A549 (cell line): ENCODE measurements around the gene ELOVL2. TPM values are rescaled to one million over a fixed set of nuclear protein-coding genes. Genes with fewer than 3 reads are reported as not detected.

Experiments
- ATAC-seq, 2 experiments: fragments of 200-7000 bp in 1 of 2; fragments of >200 bp in 1 of 2; cut with Nextera tagmentation in 1 of 2; cut with Tn5 transposase in 1 of 2; 3 replicates each; pipeline versions ENCODE4 v1.8.0 to v1.9.1; 2018 to 2020; ENCODE audit warnings: mild to moderate bottlenecking in 1 of 2, moderate library complexity in 1 of 2
- CTCF ChIA-PET: fragments of 300-600 bp; sonication (Branson Sonifier 250); formaldehyde crosslinking; extraction: SDS; loops from one replicate; lab custom pipeline; 2021; ENCODE audit warnings: antibody characterized with exemption, inconsistent platforms; lab: Yijun Ruan, JAX
- POLR2A ChIA-PET: fragments of 350-600 bp; formaldehyde crosslinking; extraction: SDS; loops from one replicate; lab custom pipeline; 2021; ENCODE audit warnings: antibody characterized with exemption, inconsistent platforms; lab: Yijun Ruan, JAX
- DNase-seq, 2 experiments: peaks; one replicate each; pipeline versions ENCODE4 v3.0.0 to v3.0.0-alpha.2; 2011 to 2016; ENCODE audit warnings: low read depth in 1 of 2, low spot score in 1 of 2
- FAIRE-seq: peaks from 2 replicates; lab custom pipeline; 2011; peaks lifted over from hg19 to GRCh38; lab: Jason Lieb, UNC
- H3K27ac ChIP-seq, 2 experiments: fragments of >200 bp; sonication (Bioruptor Twin); formaldehyde crosslinking; 3 replicates each; pipeline ENCODE4 v1.5.1; 2016 to 2017
- H3K4me1 ChIP-seq: fragments of >200 bp; sonication (Bioruptor Twin); formaldehyde crosslinking; 3 replicates; pipeline ENCODE4 v1.6.1; 2016
- H3K4me2 ChIP-seq: fragments of >200 bp; sonication (Bioruptor Twin); formaldehyde crosslinking; 3 replicates; pipeline ENCODE4 v1.6.1; 2016
- H3K4me3 ChIP-seq: fragments of >200 bp; sonication (Bioruptor Twin); formaldehyde crosslinking; 3 replicates; pipeline ENCODE4 v1.5.1; 2016
- H3K9me3 ChIP-seq: fragments of >200 bp; sonication (Bioruptor Twin); formaldehyde crosslinking; 3 replicates; pipeline ENCODE4 v1.6.1; 2016
- CEBPB ChIP-seq, 2 experiments: fragments of >200 bp in 1 of 2; sonication (Bioruptor Twin) in 1 of 2; formaldehyde crosslinking in 1 of 2; IDR thresholded peaks; 2 replicates each; pipeline ENCODE4 v1.6.1; 2012 to 2016
- CHD4 ChIP-seq: fragments of 200-600 bp; sonication (generic); IDR thresholded peaks from 2 replicates; pipeline ENCODE4 v1.6.1; 2016; ENCODE audit warnings: antibody characterized with exemption, mild to moderate bottlenecking, borderline replicate concordance
- ESRRA ChIP-seq: fragments of 150-350 bp; IDR thresholded peaks from 2 replicates; pipeline ENCODE4 v1.6.1; 2014; ENCODE audit warnings: mild to moderate bottlenecking, low read length, borderline replicate concordance
- FOSL2 ChIP-seq, 2 experiments: fragments of 450-650 bp in 1 of 2; fragments of >200 bp in 1 of 2; sonication (Bioruptor Twin) in 1 of 2; formaldehyde crosslinking; IDR thresholded peaks; 2 replicates each; pipeline versions ENCODE4 v1.5.0 to v1.6.1; 2016 to 2020; ENCODE audit warnings: mild to moderate bottlenecking in 1 of 2, moderate library complexity in 1 of 2
- GATA3 ChIP-seq: IDR thresholded peaks from 2 replicates; pipeline ENCODE4 v1.6.1; 2012; ENCODE audit warnings: borderline replicate concordance
- HDAC2 ChIP-seq: fragments of 200-600 bp; sonication (generic); IDR thresholded peaks from 2 replicates; pipeline ENCODE4 v1.6.1; 2016
- HOXB5 ChIP-seq: fragments of 250-450 bp; sonication (Bioruptor Pico); IDR thresholded peaks from 2 replicates; pipeline ENCODE4 v1.5.0; 2020; ENCODE audit warnings: mild to moderate bottlenecking, moderate library complexity
- MAZ ChIP-seq: fragments of 150-350 bp; IDR thresholded peaks from 2 replicates; pipeline ENCODE4 v1.6.1; 2014; ENCODE audit warnings: antibody characterized with exemption, low read depth, low read length, borderline replicate concordance
- MYC ChIP-seq: IDR thresholded peaks from 2 replicates; pipeline ENCODE4 v1.6.1; 2012; ENCODE audit warnings: mild to moderate bottlenecking, inconsistent platforms, low read length, improper control_type of control experiment, borderline replicate concordance
- NFE2L2 ChIP-seq: fragments of 150-350 bp; conservative IDR thresholded peaks from 2 replicates; pipeline ENCODE4 v1.6.1; 2014; ENCODE audit warnings: low read length
- PHF8 ChIP-seq: fragments of 200-600 bp; sonication (generic); IDR thresholded peaks from 2 replicates; pipeline ENCODE4 v1.6.1; 2016; ENCODE audit warnings: low read depth, mild to moderate bottlenecking, antibody characterized with exemption, moderate library complexity, borderline replicate concordance
- POLR2A ChIP-seq: IDR thresholded peaks from 2 replicates; pipeline ENCODE4 v1.6.1; 2012; ENCODE audit warnings: mild to moderate bottlenecking, low read length
- POLR2AphosphoS2 ChIP-seq: conservative IDR thresholded peaks from 2 replicates; pipeline ENCODE4 v1.6.1; 2012; ENCODE audit warnings: low read length, improper control_type of control experiment, inconsistent platforms
- RAD21 ChIP-seq, 2 experiments: fragments of >200 bp in 1 of 2; sonication (Bioruptor Twin) in 1 of 2; formaldehyde crosslinking in 1 of 2; IDR thresholded peaks in 1 of 2; conservative IDR thresholded peaks in 1 of 2; 2 replicates in 1 of 2; 3 replicates in 1 of 2; pipeline ENCODE4 v1.6.1; 2012 to 2018; ENCODE audit warnings: inconsistent platforms in 1 of 2
- RCOR1 ChIP-seq: fragments of 150-350 bp; IDR thresholded peaks from 2 replicates; pipeline ENCODE4 v1.6.1; 2014; ENCODE audit warnings: antibody characterized with exemption, low read length, low read depth
- RFX5 ChIP-seq: fragments of 450-650 bp; IDR thresholded peaks from 2 replicates; pipeline ENCODE4 v1.7.1; 2014; ENCODE audit warnings: antibody characterized with exemption, mild to moderate bottlenecking, moderate library complexity
- RNF2 ChIP-seq: fragments of 200-600 bp; sonication (generic); IDR thresholded peaks from 2 replicates; pipeline ENCODE4 v1.6.1; 2016; ENCODE audit warnings: low read depth, mild to moderate bottlenecking, antibody characterized with exemption, moderate library complexity, borderline replicate concordance
- SREBF2 ChIP-seq: fragments of 450-650 bp; IDR thresholded peaks from 2 replicates; pipeline ENCODE4 v1.6.1; 2014; ENCODE audit warnings: mild to moderate bottlenecking, moderate library complexity
- TP53 ChIP-seq: fragments of 250-450 bp; sonication (Bioruptor Pico); IDR thresholded peaks from 2 replicates; pipeline ENCODE4 v1.5.0; 2021; ENCODE audit warnings: mild to moderate bottlenecking, moderate library complexity
- ZFP36 ChIP-seq: fragments of 450-650 bp; IDR thresholded peaks from 2 replicates; pipeline ENCODE4 v1.6.1; 2014; ENCODE audit warnings: borderline replicate concordance; ENCODE audit not compliant: partially characterized antibody
- WGBS: methylation state at CpG from one replicate; pipeline ENCODE4 v1.1.6; 2017; ENCODE audit errors: missing lambda C conversion rate; 5-methylcytosine and 5-hydroxymethylcytosine counted together
- polyA plus RNA-seq, 4 experiments: library from polyadenylated mRNA; depleted of rRNA in 3 of 4; stranded (reverse); fragments of >200 nt; fragmentation: RNase III in 1 of 4; extraction: RNeasy Plus Mini Kit Qiagen cat#74134 plus additional on column Dnase treatment in 1 of 4; gene quantifications; 2 replicates in 3 of 4; 3 replicates in 1 of 4; pipeline ENCODE4 v1.2.3, GENCODE V29; 2011 to 2017
- TF ChIP-seq, protein P1 (sequence below): fragments of >200 bp; sonication (Bioruptor Twin); formaldehyde crosslinking; IDR thresholded peaks from 3 replicates; pipeline ENCODE4 v1.6.1; 2016
- TF ChIP-seq, protein P2 (sequence below): IDR thresholded peaks from 2 replicates; pipeline ENCODE4 v1.6.1; 2012
- TF ChIP-seq, protein P3 (sequence below): IDR thresholded peaks from 2 replicates; pipeline ENCODE4 v1.6.1; 2012; ENCODE audit warnings: low read depth, borderline replicate concordance
- TF ChIP-seq, protein P4 (sequence below): fragments of 450-650 bp; IDR thresholded peaks from 2 replicates; pipeline ENCODE4 v1.6.1; 2014; ENCODE audit warnings: antibody characterized with exemption

The ELOVL2 gene
- polyA plus RNA-seq, 2 of the 4 experiments (the other 2 are of a cell fraction): 12.4 to 15.5 TPM

DNA sequence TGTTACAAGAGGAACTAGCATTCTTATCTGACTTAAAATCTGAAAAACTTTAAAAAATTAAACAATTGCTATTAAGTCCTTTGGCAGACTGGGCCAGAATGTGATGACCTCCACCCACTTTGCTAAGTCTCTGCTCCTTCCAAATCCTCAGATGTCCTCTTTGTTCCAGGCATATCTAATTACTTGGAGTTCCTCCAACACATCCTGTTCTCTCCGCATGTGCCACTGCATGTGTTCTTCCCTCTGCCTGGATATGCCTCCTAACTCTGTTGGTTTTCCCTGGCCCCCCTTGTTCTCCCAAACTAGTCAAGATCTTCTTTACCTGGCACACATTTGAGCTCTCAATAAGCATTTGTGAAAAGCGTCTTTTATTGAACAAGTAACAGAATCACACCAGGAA is 23.1 kb downstream of the ELOVL2 start:
- CTCF ChIA-PET: interaction anchor here (1.2 to 2.0 kb wide), 2 partner anchors 9 to 69 kb away, joined by 4 to 7 read pairs; no protein-coding TSS in a partner anchor
- Histone ChIP-seq H3K9me3 (no peaks in the 10 kb centered on the region), H3K4me3 (no peak overlapping the region), H3K27ac (no peak overlapping the region), H3K4me1 (no peaks in the 10 kb centered on the region), H3K4me2 (no peak overlapping the region)
- ATAC-seq (no peak), FAIRE-seq (no peak), DNase-seq (no peak)
- POLR2A ChIA-PET: no interaction called here
- 89% methylated on average over 2 of the region's 2 CpGs for WGBS
- TF ChIP-seq CHD4 (no peak), ZFP36 (no peak), MYC (no peak), RFX5 (no peak), ESRRA (no peak), TP53 (CRISPR knock-in tag) (no peak), CEBPB (IDR thresholded peaks at IDR 0.05) (no peak), RCOR1 (no peak), POLR2AphosphoS2 (no peak), RAD21 (conservative IDR thresholded peaks at IDR 0.05 in 1 of 2, IDR thresholded peaks at IDR 0.05 in 1 of 2) (no peak), FOSL2 (IDR thresholded peaks at IDR 0.05) (no peak), FOSL2 (CRISPR knock-in tag; IDR thresholded peaks at IDR 0.05) (no peak), GATA3 (no peak), NFE2L2 (no peak), RNF2 (no peak)
- TF ChIP-seq, protein P1, sequence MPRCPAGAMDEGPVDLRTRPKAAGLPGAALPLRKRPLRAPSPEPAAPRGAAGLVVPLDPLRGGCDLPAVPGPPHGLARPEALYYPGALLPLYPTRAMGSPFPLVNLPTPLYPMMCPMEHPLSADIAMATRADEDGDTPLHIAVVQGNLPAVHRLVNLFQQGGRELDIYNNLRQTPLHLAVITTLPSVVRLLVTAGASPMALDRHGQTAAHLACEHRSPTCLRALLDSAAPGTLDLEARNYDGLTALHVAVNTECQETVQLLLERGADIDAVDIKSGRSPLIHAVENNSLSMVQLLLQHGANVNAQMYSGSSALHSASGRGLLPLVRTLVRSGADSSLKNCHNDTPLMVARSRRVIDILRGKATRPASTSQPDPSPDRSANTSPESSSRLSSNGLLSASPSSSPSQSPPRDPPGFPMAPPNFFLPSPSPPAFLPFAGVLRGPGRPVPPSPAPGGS: no peak
- TF ChIP-seq, protein P2, sequence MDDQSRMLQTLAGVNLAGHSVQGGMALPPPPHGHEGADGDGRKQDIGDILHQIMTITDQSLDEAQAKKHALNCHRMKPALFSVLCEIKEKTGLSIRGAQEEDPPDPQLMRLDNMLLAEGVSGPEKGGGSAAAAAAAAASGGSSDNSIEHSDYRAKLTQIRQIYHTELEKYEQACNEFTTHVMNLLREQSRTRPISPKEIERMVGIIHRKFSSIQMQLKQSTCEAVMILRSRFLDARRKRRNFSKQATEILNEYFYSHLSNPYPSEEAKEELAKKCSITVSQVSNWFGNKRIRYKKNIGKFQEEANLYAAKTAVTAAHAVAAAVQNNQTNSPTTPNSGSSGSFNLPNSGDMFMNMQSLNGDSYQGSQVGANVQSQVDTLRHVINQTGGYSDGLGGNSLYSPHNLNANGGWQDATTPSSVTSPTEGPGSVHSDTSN: no peak
- TF ChIP-seq, protein P3, sequence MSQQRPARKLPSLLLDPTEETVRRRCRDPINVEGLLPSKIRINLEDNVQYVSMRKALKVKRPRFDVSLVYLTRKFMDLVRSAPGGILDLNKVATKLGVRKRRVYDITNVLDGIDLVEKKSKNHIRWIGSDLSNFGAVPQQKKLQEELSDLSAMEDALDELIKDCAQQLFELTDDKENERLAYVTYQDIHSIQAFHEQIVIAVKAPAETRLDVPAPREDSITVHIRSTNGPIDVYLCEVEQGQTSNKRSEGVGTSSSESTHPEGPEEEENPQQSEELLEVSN: no peak

DNA sequence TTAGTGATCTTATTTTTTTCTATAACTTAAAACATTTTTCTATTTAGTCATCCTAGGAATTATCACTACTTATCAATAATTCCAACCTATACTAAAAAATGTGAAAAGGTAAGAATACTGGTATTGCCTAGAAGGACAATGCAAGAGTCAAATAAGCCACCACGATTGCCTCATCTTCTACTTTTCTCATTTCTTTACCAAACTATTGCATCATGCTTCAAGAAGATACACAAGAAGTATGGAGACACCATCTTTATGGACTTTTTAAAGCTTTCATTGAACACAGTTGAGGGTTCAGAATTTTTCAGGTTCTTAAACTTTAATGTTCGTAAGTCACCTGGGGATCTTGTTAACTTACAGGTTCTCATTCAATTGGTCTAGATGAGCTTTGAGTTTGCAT is 25.9 kb downstream of the ELOVL2 start:
- CTCF ChIA-PET: interaction anchor here (0.9 kb wide), 1 partner anchor 19 kb away, joined by 3 read pairs; no protein-coding TSS in a partner anchor
- Histone ChIP-seq H3K9me3 (no peaks in the 10 kb centered on the region), H3K4me2 (no peak overlapping the region), H3K4me3 (no peak overlapping the region), H3K27ac (no peak overlapping the region), H3K4me1 (peaks cover 6% of the 10 kb centered on the region)
- DNase-seq: no peak
- POLR2A ChIA-PET: no interaction called here
- 83% methylated on average over 2 of the region's 2 CpGs for WGBS
- TF ChIP-seq, protein P3: no peak
- no peak for TF ChIP-seq POLR2A
- TF ChIP-seq MYC: no peak
- TF ChIP-seq MAZ: no peak
- TF ChIP-seq, protein P4, sequence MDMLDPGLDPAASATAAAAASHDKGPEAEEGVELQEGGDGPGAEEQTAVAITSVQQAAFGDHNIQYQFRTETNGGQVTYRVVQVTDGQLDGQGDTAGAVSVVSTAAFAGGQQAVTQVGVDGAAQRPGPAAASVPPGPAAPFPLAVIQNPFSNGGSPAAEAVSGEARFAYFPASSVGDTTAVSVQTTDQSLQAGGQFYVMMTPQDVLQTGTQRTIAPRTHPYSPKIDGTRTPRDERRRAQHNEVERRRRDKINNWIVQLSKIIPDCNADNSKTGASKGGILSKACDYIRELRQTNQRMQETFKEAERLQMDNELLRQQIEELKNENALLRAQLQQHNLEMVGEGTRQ: no peak
- TF ChIP-seq, protein P1: no peak
- TF ChIP-seq SREBF2: no peak
- no peak for TF ChIP-seq HOXB5 (CRISPR knock-in tag)
- no peak for TF ChIP-seq HDAC2
- no peak for TF ChIP-seq RCOR1
- no peak for TF ChIP-seq PHF8
- TF ChIP-seq RNF2: no peak
- TF ChIP-seq ESRRA: no peak
- FAIRE-seq: no peak
- ATAC-seq: no peak
